ENCODE measurements around the gene STOM.

STOM gene

GRCh38 chr9:121324316-121324715 lies 45.7 kb downstream of the STOM start:
- DNase-seq (ENCODE audit: low read depth, low spot score) = no peak
- no peak overlapping the region for H3K27ac ChIP-seq

GRCh38 chr9:121323449-121324151 lies 46.5 kb downstream of the STOM start:
- no peak for DNase-seq (ENCODE audit: low read depth, low spot score)
- H3K27ac ChIP-seq = peak overlapping the region; percentile 74

- no peak for DNase-seq (ENCODE audit: low read depth, low spot score)
- H3K27ac ChIP-seq = peak overlapping the region; percentile 74
Measured at GRCh38 chr9:121322737-121323448, 47.2 kb downstream of the STOM start.

GRCh38 chr9:121322037-121322736 lies 47.9 kb downstream of the STOM start:
- peak; percentile 93 for DNase-seq (ENCODE audit: low read depth, low spot score)
- peak overlapping the region; percentile 74 for H3K27ac ChIP-seq

GRCh38 chr9:121321016-121321503 lies 49.0 kb downstream of the STOM start:
- peak overlapping the region; percentile 74 for H3K27ac ChIP-seq
- DNase-seq (ENCODE audit: low read depth, low spot score) = no peak

- no peak for DNase-seq (ENCODE audit: low read depth, low spot score)
- peak overlapping the region; percentile 74 for H3K27ac ChIP-seq
Measured at GRCh38 chr9:121319383-121319780, 50.7 kb downstream of the STOM start.

- H3K27ac ChIP-seq = no peak overlapping the region
- no peak for DNase-seq (ENCODE audit: low read depth, low spot score)
Measured at GRCh38 chr9:121318631-121319382, 51.2 kb downstream of the STOM start.

- DNase-seq (ENCODE audit: low read depth, low spot score) = no peak
- H3K27ac ChIP-seq = no peak overlapping the region
Measured at GRCh38 chr9:121317737-121318630, 52.1 kb downstream of the STOM start.

- no peak for DNase-seq (ENCODE audit: low read depth, low spot score)
- no peak overlapping the region for H3K27ac ChIP-seq
Measured at GRCh38 chr9:121316852-121317373, 53.1 kb downstream of the STOM start.

- no peak overlapping the region for H3K27ac ChIP-seq
- no peak for DNase-seq (ENCODE audit: low read depth, low spot score)
Measured at GRCh38 chr9:121316378-121316777, 53.7 kb downstream of the STOM start.

GRCh38 chr9:121313458-121314152 lies 56.4 kb downstream of the STOM start:
- H3K27ac ChIP-seq = no peak overlapping the region
- DNase-seq (ENCODE audit: low read depth, low spot score) = no peak

- H3K27ac ChIP-seq = no peak overlapping the region
- DNase-seq (ENCODE audit: low read depth, low spot score) = no peak
Measured at GRCh38 chr9:121312169-121312568, 57.9 kb downstream of the STOM start.

GRCh38 chr9:121310571-121310970 lies 59.5 kb downstream of the STOM start:
- DNase-seq (ENCODE audit: low read depth, low spot score) = no peak

GRCh38 chr9:121309833-121310425 lies 60.1 kb downstream of the STOM start:
- DNase-seq (ENCODE audit: low read depth, low spot score) = no peak

More at GRCh38 chr9:121310571-121310970, 59.5 kb downstream of the STOM start:
- H3K27ac ChIP-seq = no peak overlapping the region

GRCh38 chr9:121309171-121309570 lies 60.9 kb downstream of the STOM start:
- no peak for DNase-seq (ENCODE audit: low read depth, low spot score)
- no peak overlapping the region for H3K27ac ChIP-seq

More at GRCh38 chr9:121309833-121310425, 60.1 kb downstream of the STOM start:
- H3K27ac ChIP-seq = no peak overlapping the region

- DNase-seq (ENCODE audit: low read depth, low spot score) = no peak
Measured at GRCh38 chr9:121308765-121309164, 61.3 kb downstream of the STOM start.

GRCh38 chr9:121307976-121308375 lies 62.1 kb downstream of the STOM start:
- H3K27ac ChIP-seq = no peak overlapping the region
- no peak for DNase-seq (ENCODE audit: low read depth, low spot score)

More at GRCh38 chr9:121308765-121309164, 61.3 kb downstream of the STOM start:
- no peak overlapping the region for H3K27ac ChIP-seq
